Lung (tissue), 12 donors: Measurements from ENCODE around the gene BTG2. TPM values are rescaled to one million over a fixed set of nuclear protein-coding genes. Genes with fewer than 3 reads are reported as not detected.
A peak's percentile ranks its signal among the peaks of the same experiment; 100 is the strongest.

ENCODE experiments used
- ATAC-seq: fragments of 200-7000 bp; cut with Tn5 transposase; one replicate; pipeline ENCODE4 v1.9.1; 2020; ENCODE audit warnings: moderate number of reproducible peaks; ENCODE audit not compliant: insufficient read depth, low FRiP score
- DNase-seq, 3 donors: peaks; one replicate each; pipeline ENCODE4 v3.0.0-alpha.2; 2013 to 2017
- H3K27ac ChIP-seq, 2 donors: one replicate each; pipeline ENCODE4 v1.5.1; 2013; ENCODE audit warnings: mild to moderate bottlenecking in 2 of 2, moderate library complexity in 2 of 2, control low read depth in 1 of 2, inconsistent platforms in 1 of 2, low read depth in 1 of 2, low read length in 1 of 2
- H3K27me3 ChIP-seq, 3 donors: one replicate each; pipeline ENCODE4 v1.5.1; 2013; ENCODE audit warnings: low read length in 2 of 3; ENCODE audit not compliant: control insufficient read depth in 3 of 3, insufficient read depth in 3 of 3
- H3K36me3 ChIP-seq, 4 donors: one replicate each; pipeline ENCODE4 v1.5.1; 2013; ENCODE audit warnings: low read length in 4 of 4, mild to moderate bottlenecking in 1 of 4, moderate library complexity in 1 of 4; ENCODE audit not compliant: control insufficient read depth in 4 of 4, insufficient read depth in 4 of 4
- H3K4me1 ChIP-seq, 5 donors: one replicate each; pipeline ENCODE4 v1.5.1; 2013; ENCODE audit warnings: low read length in 5 of 5, mild to moderate bottlenecking in 2 of 5, moderate library complexity in 1 of 5; ENCODE audit not compliant: control insufficient read depth in 5 of 5, insufficient read depth in 5 of 5
- H3K4me3 ChIP-seq: one replicate; pipeline ENCODE4 v1.5.1; 2013; ENCODE audit warnings: mild to moderate bottlenecking, control low read depth, moderate library complexity
- H3K9ac ChIP-seq, 2 donors: one replicate each; pipeline ENCODE4 v1.5.1; 2013; ENCODE audit warnings: low read length in 2 of 2, control low read depth in 1 of 2; ENCODE audit not compliant: insufficient read depth in 1 of 2
- H3K9me3 ChIP-seq, 4 donors: one replicate each; pipeline ENCODE4 v1.5.1; 2013; ENCODE audit warnings: low read length in 3 of 4, mild to moderate bottlenecking in 1 of 4, moderate library complexity in 1 of 4; ENCODE audit not compliant: control insufficient read depth in 4 of 4, insufficient read depth in 3 of 4
- CTCF ChIP-seq: IDR thresholded peaks from 2 replicates; pipeline ENCODE4 v1.5.1; 2012; ENCODE audit warnings: mild to moderate bottlenecking; ENCODE audit errors: control extremely low read depth, extremely low read depth
- WGBS, 2 donors: extraction: QIAGEN DNeasy Blood & Tissue Kit; methylation state at CpG; one replicate each; pipeline ENCODE4 v1.1.7; 2013; 5-methylcytosine and 5-hydroxymethylcytosine counted together
- polyA plus RNA-seq, 2 donors: library from polyadenylated mRNA; stranded (reverse); fragments of 200-250 nt; gene quantifications; one replicate each; pipeline ENCODE4 v1.2.1, GENCODE V29; 2013
- total RNA-seq, 2 donors: library from RNA; depleted of rRNA in 1 of 2; stranded (reverse); fragments of >200 nt in 1 of 2; gene quantifications; one replicate each; pipeline ENCODE4 v1.2.1, GENCODE V29; 2014 to 2021
- donor health status: control.
- donor health status: control.
- donor health status: Bipolar disorder and iron deficiency.
- donor health status: healthy.
- donor health status: DM: yes; HTN: yes; CAD: no.

Gene BTG2
- total and polyA plus RNA-seq, 4 donors, result 29.1 to 118 (median 73.5) TPM

DNA sequence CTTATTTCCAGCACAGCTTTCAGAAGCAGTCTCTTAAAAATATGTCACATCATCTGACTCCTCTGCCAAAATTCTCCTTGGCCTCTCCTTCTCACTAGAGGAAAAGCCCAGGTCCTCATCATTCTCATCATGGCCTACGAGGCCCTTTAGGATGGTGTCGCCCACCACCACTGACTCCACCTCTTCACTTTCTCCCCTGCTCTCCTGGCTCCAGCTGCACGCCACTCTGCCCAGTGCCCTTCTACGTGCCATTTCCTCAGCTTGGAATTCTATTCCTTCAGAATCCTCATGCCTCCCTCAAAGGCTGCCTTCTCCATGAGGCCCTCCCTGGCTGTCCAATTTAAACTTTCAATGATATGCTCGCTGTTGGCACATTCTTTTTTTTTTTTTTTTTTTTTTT, 25.3 kb upstream of the BTG2 start:
- H3K27me3 ChIP-seq, result no peaks in the 10 kb centered on the region
- no peak for ATAC-seq
- no peak for TF ChIP-seq CTCF
- H3K4me1 ChIP-seq, result peaks cover 0 to 16% (median 11%) of the 10 kb centered on the region in 5 donors
- H3K9me3 ChIP-seq, result no peaks in the 10 kb centered on the region
- H3K27ac ChIP-seq, result peak overlapping the region in 1 of 2 donors; percentile 98
- no peak overlapping the region for H3K9ac ChIP-seq
- no peak for DNase-seq
- H3K4me3 ChIP-seq, result no peak overlapping the region
- 96 to 98% methylated on average over 5 of the region's 5 CpGs for WGBS, 2 donors
- no peaks in the 10 kb centered on the region for H3K36me3 ChIP-seq

DNA sequence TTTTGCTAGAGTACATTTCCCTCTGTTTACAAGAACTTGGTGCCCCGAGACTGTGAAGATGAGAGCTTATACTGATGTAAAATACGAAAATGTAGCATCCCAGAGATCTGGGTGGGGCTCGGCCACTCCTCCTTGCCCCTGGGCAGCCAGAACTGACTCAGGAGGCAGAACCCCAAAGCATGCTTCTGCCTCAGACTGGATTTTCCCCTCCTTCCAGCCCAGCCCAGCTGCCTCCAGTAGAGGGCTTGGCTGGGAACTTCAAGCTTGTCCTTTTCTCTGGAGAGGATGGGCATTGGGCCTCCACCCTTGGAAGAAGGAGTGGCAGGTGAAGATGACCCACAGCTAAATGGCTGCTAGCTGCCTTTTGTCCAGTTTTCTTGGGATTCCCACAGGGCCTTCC, 24.3 kb upstream of the BTG2 start:
- Histone ChIP-seq H3K9ac (no peak overlapping the region), H3K27me3 (no peaks in the 10 kb centered on the region), H3K4me1 (peaks cover 0 to 16% (median 11%) of the 10 kb centered on the region in 5 donors), H3K4me3 (no peak overlapping the region), H3K27ac (peak overlapping the region in 1 of 2 donors; percentile 5), H3K36me3 (no peaks in the 10 kb centered on the region), H3K9me3 (no peaks in the 10 kb centered on the region)
- ATAC-seq (no peak), DNase-seq (no peak)
- no peak for TF ChIP-seq CTCF
- 77 to 98% methylated on average over 3 of the region's 3 CpGs for WGBS, 2 donors

- no peak for ATAC-seq
- no peak for DNase-seq
- H3K4me1 ChIP-seq, result peaks cover 3 to 26% (median 21%) of the 10 kb centered on the region in 5 donors
Measured at GRCh38 chr1:203281851-203282661, 23.3 kb upstream of the BTG2 start.

More at GRCh38 chr1:203281851-203282661, 23.3 kb upstream of the BTG2 start:
- WGBS, 2 donors, result 74 to 78% methylated on average over 10 of the region's 10 CpGs
- no peak overlapping the region for H3K4me3 ChIP-seq
- H3K27me3 ChIP-seq, result no peaks in the 10 kb centered on the region
- TF ChIP-seq CTCF, result no peak
- H3K36me3 ChIP-seq, result no peaks in the 10 kb centered on the region
- H3K9me3 ChIP-seq, result no peaks in the 10 kb centered on the region
- peak overlapping the region in 1 of 2 donors; percentile 17 for H3K27ac ChIP-seq
- H3K9ac ChIP-seq, result no peak overlapping the region
